CD4-positive, alpha-beta memory T cell (primary cell): ENCODE results near the gene ERMARD. TPM values are rescaled to one million over a fixed set of nuclear protein-coding genes. Genes with fewer than 3 reads are reported as not detected.

Experiments used
- CTCF ChIA-PET: fragments of 350-600 bp; sonication (Branson Sonifier 250); formaldehyde crosslinking; loops from one replicate; lab custom pipeline; 2021; ENCODE audit warnings: inconsistent platforms; ENCODE audit not compliant: partially characterized antibody; lab: Charles Lee
- POLR2A ChIA-PET: fragments of 350-600 bp; sonication (Branson Sonifier 250); formaldehyde crosslinking; loops from one replicate; lab custom pipeline; 2021; ENCODE audit not compliant: partially characterized antibody; lab: Charles Lee
- DNase-seq, 5 donors: peaks; one replicate each; pipeline versions ENCODE4 v3.0.0 to v3.0.0-alpha.2; 2020 to 2022; ENCODE audit warnings: mixed read lengths in 1 of 5
- H3K27ac ChIP-seq: one replicate; pipeline ENCODE4 v1.7.0; 2013; ENCODE audit warnings: low read depth, low read length
- H3K27me3 ChIP-seq: 2 replicates; pipeline ENCODE4 v1.7.0; 2013; ENCODE audit warnings: mild to moderate bottlenecking, low read length, moderate library complexity; ENCODE audit not compliant: insufficient read depth
- H3K36me3 ChIP-seq: 2 replicates; pipeline ENCODE4 v1.7.0; 2013; ENCODE audit warnings: mild to moderate bottlenecking, low read length, moderate library complexity; ENCODE audit not compliant: insufficient read depth
- H3K4me1 ChIP-seq: 2 replicates; pipeline ENCODE4 v1.7.0; 2013; ENCODE audit warnings: mild to moderate bottlenecking, low read length, moderate library complexity; ENCODE audit not compliant: insufficient read depth
- H3K4me3 ChIP-seq, 2 donors: one replicate each; pipeline ENCODE4 v1.7.0; 2013; ENCODE audit warnings: low read length in 2 of 2, mild to moderate bottlenecking in 1 of 2
- H3K9me3 ChIP-seq, 2 donors: one replicate each; pipeline ENCODE4 v1.7.0; 2013; ENCODE audit warnings: low read length in 2 of 2, control low read depth in 1 of 2; ENCODE audit not compliant: control insufficient read depth in 1 of 2
- H3K27ac Mint-ChIP-seq, 7 donors: one replicate each; pipeline ENCODE4 v1.8.0; 2020 to 2021; ENCODE audit warnings: mixed read lengths in 7 of 7, mild to moderate bottlenecking in 6 of 7, inconsistent platforms in 3 of 7, moderate library complexity in 3 of 7
- H3K27me3 Mint-ChIP-seq, 2 donors: one replicate each; pipeline ENCODE4 v1.8.0; 2020 to 2021; ENCODE audit warnings: mixed read lengths in 2 of 2
- H3K36me3 Mint-ChIP-seq, 2 donors: one replicate each; pipeline ENCODE4 v1.8.0; 2020 to 2021; ENCODE audit warnings: mixed read lengths in 2 of 2, inconsistent platforms in 1 of 2, mild to moderate bottlenecking in 1 of 2
- H3K4me1 Mint-ChIP-seq, 4 donors: one replicate each; pipeline ENCODE4 v1.8.0; 2020 to 2021; ENCODE audit warnings: mixed read lengths in 4 of 4, mild to moderate bottlenecking in 1 of 4
- H3K4me3 Mint-ChIP-seq, 8 donors: one replicate each; pipeline ENCODE4 v1.8.0; 2020 to 2021; ENCODE audit warnings: mixed read lengths in 8 of 8, mild to moderate bottlenecking in 7 of 8, moderate library complexity in 6 of 8, inconsistent platforms in 3 of 8
- H3K9me3 Mint-ChIP-seq, 8 donors: one replicate each; pipeline ENCODE4 v1.8.0; 2020 to 2021; ENCODE audit warnings: mixed read lengths in 8 of 8, mild to moderate bottlenecking in 5 of 8, inconsistent platforms in 3 of 8, moderate library complexity in 1 of 8
- intact Hi-C: fragments of 100-400 bp; cut with micrococcal nuclease; formaldehyde crosslinking; loops from one replicate; pipeline ENCODE4 v1.15.1; 2023
- polyA plus RNA-seq, 2 donors: library from polyadenylated mRNA; unstranded; fragments of 300-500 nt; fragmentation: Illumina TruSeq; gene quantifications; one replicate each; pipeline ENCODE4 v1.2.3, GENCODE V29; 2021
- total RNA-seq, 2 experiments: library from RNA; stranded (reverse); gene quantifications; one replicate each; pipeline ENCODE4 v1.2.3, GENCODE V29; 2021

ERMARD gene
- total RNA-seq (10 to 100 TPM; 33.4 to 41.4 TPM), polyA plus RNA-seq (10 to 100 TPM; 11.0 to 11.9 TPM)

GRCh38 chr6:169751242-169752073 is at the start of gene ERMARD, which contains the start of gene DYNLT2:
Gene ERMARD (plus strand): TSS chr6:169751622. CDS start chr6:169751658, 36 bp downstream.
Gene DYNLT2 (minus strand): TSS chr6:169751572. CDS start chr6:169751458, 114 bp downstream.
- peak within 1 kb of the TSS; percentile 99 to 100 (median 100) for H3K27ac Mint-ChIP-seq
- H3K4me1 Mint-ChIP-seq = peaks cover 18 to 39% (median 31%) of the 10 kb centered on the region in 4 donors
- DNase-seq = peak; percentile 93 to 96 (median 94)
- peaks cover 0 to 1% of the 10 kb centered on the region in 2 donors for H3K27me3 Mint-ChIP-seq
- peak within 1 kb of the TSS; percentile 97 to 100 (median 99) for H3K4me3 Mint-ChIP-seq
- peaks cover 24% of the 10 kb centered on the region for H3K4me1 ChIP-seq
- ChIA-PET POLR2A (interaction anchor here (0.8 to 6.4 kb wide), 16 partner anchors 8 to 833 kb away, joined by 3 to 100 read pairs (median 4); partner anchors contain the start of genes C6orf120, FAM120B, PDCD2 and PHF10), CTCF (interaction anchor here (1.2 to 1.9 kb wide), 3 partner anchors 29 to 50 kb away, joined by 3 to 5 read pairs (median 4); no protein-coding TSS in a partner anchor)
- peaks cover 5 to 12% of the 10 kb centered on the region in 2 donors for H3K36me3 Mint-ChIP-seq
- H3K36me3 ChIP-seq = no peaks in the 10 kb centered on the region
- peak within 1 kb of the TSS; percentile 80 to 90 for H3K4me3 ChIP-seq
- peaks cover 0 to 13% (median 0%) of the 10 kb centered on the region in 8 donors for H3K9me3 Mint-ChIP-seq
- intact Hi-C loops = loop anchor here (1.0 to 2.0 kb wide), 5 partner anchors 28 to 803 kb away; partner anchors contain the start of genes C6orf120, FAM120B, TBP and WDR27
- H3K27me3 ChIP-seq = no peaks in the 10 kb centered on the region
- H3K9me3 ChIP-seq = peaks cover 0 to 5% of the 10 kb centered on the region in 2 donors
- H3K27ac ChIP-seq = peak within 1 kb of the TSS; percentile 93

GRCh38 chr6:169701954-169702839 is 49.2 kb upstream of the ERMARD start, which contains the start of the genes C6orf120 and WDR27:
Gene C6orf120 (plus strand): TSS chr6:169702126. CDS start chr6:169702460, 334 bp downstream.
Gene WDR27 (minus strand): TSS chr6:169702029. CDS start chr6:169689005, 13,024 bp downstream.
- no peaks in the 10 kb centered on the region for H3K27me3 ChIP-seq
- peak within 1 kb of the TSS; percentile 92 to 97 (median 96) for H3K27ac Mint-ChIP-seq
- DNase-seq = peak; percentile 96 to 98 (median 96)
- H3K27ac ChIP-seq = peak within 1 kb of the TSS; percentile 94
- H3K4me1 ChIP-seq = peaks cover 50% of the 10 kb centered on the region
- intact Hi-C loops = loop anchor here (1.0 to 10.0 kb wide), 7 partner anchors 21 to 882 kb away; partner anchors contain the start of genes DYNLT2, ERMARD, FAM120B and PDCD2
- POLR2A ChIA-PET = interaction anchor here (0.8 to 6.7 kb wide), 15 partner anchors 10 to 1872 kb away, joined by 3 to 279 read pairs (median 6); partner anchors contain the start of genes DYNLT2, ERMARD, PDCD2 and PHF10
- peak within 1 kb of the TSS; percentile 91 to 97 (median 93) for H3K4me3 Mint-ChIP-seq
- H3K4me1 Mint-ChIP-seq = peaks cover 32 to 79% (median 52%) of the 10 kb centered on the region in 4 donors
- H3K4me3 ChIP-seq = peak within 1 kb of the TSS; percentile 76 to 98
- H3K9me3 Mint-ChIP-seq = no peaks in the 10 kb centered on the region
- CTCF ChIA-PET = interaction anchor here (0.8 to 3.1 kb wide), 3 partner anchors 15 to 49 kb away, joined by 3 to 15 read pairs (median 4); partner anchors contain the start of genes DYNLT2 and ERMARD
- no peaks in the 10 kb centered on the region for H3K36me3 ChIP-seq
- H3K9me3 ChIP-seq = no peaks in the 10 kb centered on the region
- peaks cover 0 to 31% of the 10 kb centered on the region in 2 donors for H3K36me3 Mint-ChIP-seq
- H3K27me3 Mint-ChIP-seq = no peaks in the 10 kb centered on the region

DNA sequence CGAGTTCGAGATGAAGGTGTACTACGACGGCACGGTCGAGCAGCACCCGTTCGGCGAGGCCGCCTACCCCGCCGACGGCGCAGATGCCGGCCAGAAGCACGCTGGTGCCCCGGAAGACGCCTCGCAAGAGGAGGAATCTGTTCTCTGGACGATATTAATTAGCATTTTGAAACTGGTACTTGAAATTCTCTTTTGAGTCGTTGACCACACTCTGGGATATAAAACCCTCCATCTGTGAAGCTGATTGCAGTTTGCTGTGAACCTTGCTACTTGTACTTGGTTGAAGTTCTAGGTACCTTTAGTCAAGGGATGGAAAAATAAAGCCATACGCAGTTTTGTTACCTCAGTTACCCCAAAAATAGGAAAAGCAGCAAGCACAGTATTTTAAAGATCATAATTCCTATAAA is 48.6 kb upstream of the ERMARD start:
- no peaks in the 10 kb centered on the region for H3K36me3 ChIP-seq
- ChIA-PET CTCF (interaction anchor here (3.1 kb wide), 1 partner anchor 20 kb away, joined by 15 read pairs; no protein-coding TSS in a partner anchor), POLR2A (interaction anchor here (2.1 to 6.7 kb wide), 5 partner anchors 17 to 881 kb away, joined by 12 to 279 read pairs (median 34); partner anchors contain the start of genes DYNLT2, ERMARD, PDCD2 and PHF10)
- peak overlapping the region; percentile 85 to 93 (median 90) for H3K4me3 Mint-ChIP-seq
- no peaks in the 10 kb centered on the region for H3K9me3 ChIP-seq
- no peaks in the 10 kb centered on the region for H3K27me3 ChIP-seq
- H3K36me3 Mint-ChIP-seq = peaks cover 0 to 31% of the 10 kb centered on the region in 2 donors
- DNase-seq = no peak
- intact Hi-C loops = loop anchor here (1.0 to 10.0 kb wide), 6 partner anchors 20 to 881 kb away; partner anchors contain the start of genes DYNLT2, ERMARD, FAM120B and PDCD2
- peaks cover 32 to 85% (median 53%) of the 10 kb centered on the region in 4 donors for H3K4me1 Mint-ChIP-seq
- H3K27me3 Mint-ChIP-seq = no peaks in the 10 kb centered on the region
- H3K27ac Mint-ChIP-seq = peak overlapping the region; percentile 91 to 97 (median 96)
- H3K4me1 ChIP-seq = peaks cover 50% of the 10 kb centered on the region
- H3K4me3 ChIP-seq = peak overlapping the region; percentile 76 to 98
- no peaks in the 10 kb centered on the region for H3K9me3 Mint-ChIP-seq
- H3K27ac ChIP-seq = peak overlapping the region; percentile 94

- no peaks in the 10 kb centered on the region for H3K9me3 Mint-ChIP-seq
- H3K27ac Mint-ChIP-seq = peak overlapping the region in 3 of 7 donors; percentile 12 to 96 (median 33)
- H3K36me3 Mint-ChIP-seq = peaks cover 14 to 54% of the 10 kb centered on the region in 2 donors
- no peak for DNase-seq
- peaks cover 30 to 50% (median 36%) of the 10 kb centered on the region in 4 donors for H3K4me1 Mint-ChIP-seq
- Histone ChIP-seq H3K27ac (no peak overlapping the region), H3K4me3 (no peak overlapping the region), H3K27me3 (no peaks in the 10 kb centered on the region), H3K36me3 (peaks cover 30% of the 10 kb centered on the region), H3K9me3 (no peaks in the 10 kb centered on the region), H3K4me1 (peaks cover 35% of the 10 kb centered on the region)
- ChIA-PET CTCF (interaction anchor here (1.1 to 3.0 kb wide), 3 partner anchors 10 to 82 kb away, joined by 3 to 9 read pairs (median 4); no protein-coding TSS in a partner anchor), POLR2A (interaction anchor here (4.3 kb wide), 1 partner anchor 15 kb away, joined by 55 read pairs; the partner anchor contains the start of gene PHF10)
- intact Hi-C loops = loop anchor here (10.0 kb wide), 1 partner anchor 597 kb away; the partner anchor contains the start of gene FAM120B
- H3K4me3 Mint-ChIP-seq = no peak overlapping the region
- H3K27me3 Mint-ChIP-seq = no peaks in the 10 kb centered on the region
Observed at GRCh38 chr6:169707772-169708171, 43.6 kb upstream of the ERMARD start.

GRCh38 chr6:169709293-169709692 is 42.1 kb upstream of the ERMARD start:
- Histone ChIP-seq H3K4me3 (no peak overlapping the region), H3K27ac (no peak overlapping the region), H3K27me3 (no peaks in the 10 kb centered on the region), H3K9me3 (no peaks in the 10 kb centered on the region), H3K4me1 (peaks cover 20% of the 10 kb centered on the region), H3K36me3 (peaks cover 33% of the 10 kb centered on the region)
- H3K27ac Mint-ChIP-seq = peak overlapping the region in 1 of 7 donors; percentile 24
- H3K4me3 Mint-ChIP-seq = no peak overlapping the region
- no peaks in the 10 kb centered on the region for H3K9me3 Mint-ChIP-seq
- peaks cover 19 to 37% (median 23%) of the 10 kb centered on the region in 4 donors for H3K4me1 Mint-ChIP-seq
- H3K36me3 Mint-ChIP-seq = peaks cover 20 to 53% of the 10 kb centered on the region in 2 donors
- ChIA-PET CTCF (interaction anchor here (0.7 to 3.0 kb wide), 3 partner anchors 8 to 11 kb away, joined by 3 to 9 read pairs (median 3); no protein-coding TSS in a partner anchor), POLR2A (interaction anchor here (0.7 to 4.3 kb wide), 4 partner anchors 8 to 843 kb away, joined by 3 to 55 read pairs (median 4); partner anchors contain the start of genes DYNLT2, ERMARD and PHF10)
- DNase-seq = no peak
- intact Hi-C loops = loop anchor here (10.0 kb wide), 1 partner anchor 596 kb away; the partner anchor contains the start of gene FAM120B
- H3K27me3 Mint-ChIP-seq = no peaks in the 10 kb centered on the region
